ENCODE measurements around the gene ALG8. TPM values are rescaled to one million over a fixed set of nuclear protein-coding genes. Genes with fewer than 3 reads are reported as not detected.

ALG8 gene
- total RNA-seq, 1 donor = 38.4 TPM

DNA sequence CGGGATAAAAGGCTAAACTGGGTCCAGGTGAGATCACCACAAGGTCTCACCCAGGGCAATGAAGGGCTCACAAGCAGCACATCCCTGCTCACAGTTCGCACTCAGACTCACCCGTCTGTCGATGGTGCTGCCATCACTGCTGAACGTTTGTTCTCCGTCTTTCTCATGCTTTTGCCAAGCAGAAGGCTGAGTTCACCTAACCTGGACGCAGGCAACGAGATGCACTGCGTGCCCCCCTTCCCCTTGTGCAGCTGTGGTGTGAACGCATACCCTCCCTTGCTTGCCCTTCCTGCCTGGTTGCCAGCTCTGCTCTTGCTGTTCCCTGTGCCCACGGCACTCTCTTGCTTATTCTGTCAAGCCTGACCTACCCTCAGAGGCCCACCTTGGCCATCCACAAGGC, 31.0 kb upstream of the ALG8 start:
- peaks cover 50% of the 10 kb centered on the region for H3K4me1 ChIP-seq (ENCODE audit: insufficient read depth, low read length)
- H3K4me2 ChIP-seq (ENCODE audit: insufficient read depth, low read length) = no peak overlapping the region
- H3K4me3 ChIP-seq (ENCODE audit: insufficient read depth, low read length) = no peak overlapping the region
- peak overlapping the region; percentile 100 for H3K27ac ChIP-seq (ENCODE audit: low read depth, low read length)
- no peak overlapping the region for H2AFZ ChIP-seq (ENCODE audit: low read length)
- no peaks in the 10 kb centered on the region for H3K27me3 ChIP-seq (ENCODE audit: insufficient read depth, low read length)
- TF ChIP-seq, protein P1, sequence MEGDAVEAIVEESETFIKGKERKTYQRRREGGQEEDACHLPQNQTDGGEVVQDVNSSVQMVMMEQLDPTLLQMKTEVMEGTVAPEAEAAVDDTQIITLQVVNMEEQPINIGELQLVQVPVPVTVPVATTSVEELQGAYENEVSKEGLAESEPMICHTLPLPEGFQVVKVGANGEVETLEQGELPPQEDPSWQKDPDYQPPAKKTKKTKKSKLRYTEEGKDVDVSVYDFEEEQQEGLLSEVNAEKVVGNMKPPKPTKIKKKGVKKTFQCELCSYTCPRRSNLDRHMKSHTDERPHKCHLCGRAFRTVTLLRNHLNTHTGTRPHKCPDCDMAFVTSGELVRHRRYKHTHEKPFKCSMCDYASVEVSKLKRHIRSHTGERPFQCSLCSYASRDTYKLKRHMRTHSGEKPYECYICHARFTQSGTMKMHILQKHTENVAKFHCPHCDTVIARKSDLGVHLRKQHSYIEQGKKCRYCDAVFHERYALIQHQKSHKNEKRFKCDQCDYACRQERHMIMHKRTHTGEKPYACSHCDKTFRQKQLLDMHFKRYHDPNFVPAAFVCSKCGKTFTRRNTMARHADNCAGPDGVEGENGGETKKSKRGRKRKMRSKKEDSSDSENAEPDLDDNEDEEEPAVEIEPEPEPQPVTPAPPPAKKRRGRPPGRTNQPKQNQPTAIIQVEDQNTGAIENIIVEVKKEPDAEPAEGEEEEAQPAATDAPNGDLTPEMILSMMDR (IDR thresholded peaks at IDR 0.05; ENCODE audit: extremely low read depth, low read depth, low read length) = no peak
- no peaks in the 10 kb centered on the region for H3K9me3 ChIP-seq (ENCODE audit: low read depth, low read length)
- peak; percentile 52 for DNase-seq (ENCODE audit: insufficient read length, low spot score, missing footprints)
- H3K36me3 ChIP-seq (ENCODE audit: insufficient read depth, low read length) = peaks cover 13% of the 10 kb centered on the region
- no peaks in the 10 kb centered on the region for H4K20me1 ChIP-seq (ENCODE audit: insufficient read depth, low read length)
- no peaks in the 10 kb centered on the region for H3K79me2 ChIP-seq (ENCODE audit: insufficient read depth, low read length)

DNA sequence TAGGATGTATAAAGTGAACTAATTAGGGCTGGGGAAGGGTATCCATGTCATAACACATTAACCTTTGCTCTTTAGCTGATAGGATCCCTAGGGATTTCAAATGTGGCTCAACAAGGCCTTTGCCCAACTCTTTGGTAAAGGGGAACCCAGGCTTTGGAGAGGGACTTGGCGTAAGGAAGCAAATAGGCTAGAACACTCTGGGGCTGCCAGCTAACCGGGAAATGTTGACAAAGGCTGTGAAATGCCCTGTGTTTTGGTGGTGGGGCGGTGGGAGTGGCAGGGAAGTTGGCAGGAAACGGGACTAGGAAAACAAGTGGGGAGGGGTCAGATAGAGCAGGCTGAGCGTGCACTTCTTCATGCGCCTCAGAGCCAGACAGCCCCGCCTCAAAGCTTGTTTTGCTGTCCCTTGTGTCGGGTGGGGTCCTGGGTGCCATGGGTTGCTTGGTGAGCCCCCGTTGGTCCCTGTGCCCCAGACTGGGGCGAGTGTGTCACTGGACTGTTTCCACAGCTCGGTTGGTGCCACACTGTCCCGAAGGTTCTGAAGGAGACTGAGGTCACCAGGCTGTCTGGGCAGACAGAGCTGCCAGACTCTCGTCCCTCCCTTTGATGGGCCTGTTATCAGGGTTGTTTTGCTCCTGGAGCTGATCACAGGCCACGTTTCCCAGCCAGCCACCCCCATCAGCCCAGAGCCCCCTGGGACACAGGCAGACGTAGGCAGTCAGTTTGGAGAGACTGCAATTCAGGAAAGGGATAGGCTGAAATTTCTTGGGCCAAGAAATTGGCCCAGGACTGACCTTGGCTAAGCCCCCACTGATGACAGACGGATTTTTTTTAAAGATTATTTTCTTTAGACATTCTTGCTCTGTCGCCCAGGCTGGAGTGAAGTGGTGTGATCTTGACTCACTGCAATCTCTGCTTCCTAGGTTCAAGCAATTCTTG, 29.4 kb upstream of the ALG8 start:
- peak; percentile 88 for DNase-seq (ENCODE audit: insufficient read length, low spot score, missing footprints)
- Histone ChIP-seq H3K9me3 (ENCODE audit: low read depth, low read length) (no peaks in the 10 kb centered on the region), H3K4me1 (ENCODE audit: insufficient read depth, low read length) (peaks cover 51% of the 10 kb centered on the region), H3K4me3 (ENCODE audit: insufficient read depth, low read length) (peak overlapping the region; percentile 32), H3K4me2 (ENCODE audit: insufficient read depth, low read length) (peak overlapping the region; percentile 50), H2AFZ (ENCODE audit: low read length) (peak overlapping the region; percentile 77), H3K27ac (ENCODE audit: low read depth, low read length) (peak overlapping the region; percentile 100), H4K20me1 (ENCODE audit: insufficient read depth, low read length) (no peaks in the 10 kb centered on the region), H3K36me3 (ENCODE audit: insufficient read depth, low read length) (peaks cover 7% of the 10 kb centered on the region), H3K79me2 (ENCODE audit: insufficient read depth, low read length) (no peaks in the 10 kb centered on the region), H3K27me3 (ENCODE audit: insufficient read depth, low read length) (no peaks in the 10 kb centered on the region)
- TF ChIP-seq, protein P1 (IDR thresholded peaks at IDR 0.05; ENCODE audit: extremely low read depth, low read depth, low read length) = no peak

DNA sequence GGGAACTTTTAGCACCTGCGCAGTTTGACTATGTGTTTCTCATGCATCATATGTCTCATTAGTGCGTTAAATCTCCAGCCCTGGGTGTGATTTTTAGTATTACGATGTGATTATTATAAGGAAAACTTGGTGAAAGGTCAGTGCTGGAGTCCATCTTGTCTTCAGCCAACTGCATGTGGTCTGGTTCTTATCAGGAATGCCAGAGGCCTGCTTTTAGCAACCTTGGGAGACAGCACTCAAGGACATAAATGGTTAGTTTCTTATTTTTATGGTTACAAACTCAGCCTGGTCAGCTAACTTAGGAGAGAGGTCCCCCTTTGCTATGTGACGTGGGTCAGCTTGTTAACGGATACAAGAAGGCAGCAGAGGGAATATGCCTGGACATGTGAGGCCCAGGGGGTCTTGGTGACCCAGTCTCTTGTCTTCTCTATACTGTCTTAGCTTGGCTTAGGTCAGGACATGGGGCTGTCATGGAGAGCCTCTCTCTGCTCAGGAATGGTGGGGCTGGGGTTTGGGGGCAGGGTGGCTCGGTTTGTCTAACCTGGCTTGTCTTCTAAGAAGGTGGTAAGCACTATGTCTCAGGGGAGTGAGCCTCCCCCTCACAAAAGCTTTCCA, 27.5 kb upstream of the ALG8 start:
- Histone ChIP-seq H3K27ac (ENCODE audit: low read depth, low read length) (peak overlapping the region; percentile 59), H2AFZ (ENCODE audit: low read length) (no peak overlapping the region), H3K4me2 (ENCODE audit: insufficient read depth, low read length) (no peak overlapping the region), H4K20me1 (ENCODE audit: insufficient read depth, low read length) (no peaks in the 10 kb centered on the region), H3K27me3 (ENCODE audit: insufficient read depth, low read length) (no peaks in the 10 kb centered on the region), H3K36me3 (ENCODE audit: insufficient read depth, low read length) (no peaks in the 10 kb centered on the region), H3K9me3 (ENCODE audit: low read depth, low read length) (no peaks in the 10 kb centered on the region), H3K4me3 (ENCODE audit: insufficient read depth, low read length) (no peak overlapping the region), H3K79me2 (ENCODE audit: insufficient read depth, low read length) (no peaks in the 10 kb centered on the region), H3K4me1 (ENCODE audit: insufficient read depth, low read length) (peaks cover 56% of the 10 kb centered on the region)
- TF ChIP-seq, protein P1 (IDR thresholded peaks at IDR 0.05; ENCODE audit: extremely low read depth, low read depth, low read length) = no peak
- DNase-seq (ENCODE audit: insufficient read length, low spot score, missing footprints) = no peak

DNA sequence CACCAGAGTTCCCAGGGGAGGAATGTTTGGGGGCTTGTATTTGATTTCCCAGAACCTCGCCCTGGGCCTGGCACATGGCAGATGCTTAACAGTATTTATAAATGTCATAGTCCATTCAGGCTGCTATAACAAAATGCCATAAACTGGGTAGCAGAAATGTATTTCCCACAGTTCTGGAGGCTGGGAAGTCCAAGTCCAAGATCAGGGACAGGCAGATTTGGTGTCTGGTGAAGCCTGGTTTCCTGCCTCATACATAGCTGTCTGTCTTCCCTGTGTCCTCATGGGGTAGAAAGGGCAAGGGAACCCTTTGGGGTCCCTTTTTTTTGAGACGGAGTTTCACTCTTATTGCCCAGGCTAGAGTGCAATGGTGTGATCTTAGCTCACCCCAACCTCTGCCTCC, 25.0 kb upstream of the ALG8 start:
- TF ChIP-seq, protein P1 (IDR thresholded peaks at IDR 0.05; ENCODE audit: extremely low read depth, low read depth, low read length) = no peak
- H3K9me3 ChIP-seq (ENCODE audit: low read depth, low read length) = no peaks in the 10 kb centered on the region
- no peak for DNase-seq (ENCODE audit: insufficient read length, low spot score, missing footprints)
- peaks cover 32% of the 10 kb centered on the region for H3K4me1 ChIP-seq (ENCODE audit: insufficient read depth, low read length)
- H2AFZ ChIP-seq (ENCODE audit: low read length) = no peak overlapping the region
- no peak overlapping the region for H3K4me3 ChIP-seq (ENCODE audit: insufficient read depth, low read length)
- H3K79me2 ChIP-seq (ENCODE audit: insufficient read depth, low read length) = no peaks in the 10 kb centered on the region
- H3K27me3 ChIP-seq (ENCODE audit: insufficient read depth, low read length) = no peaks in the 10 kb centered on the region
- H3K4me2 ChIP-seq (ENCODE audit: insufficient read depth, low read length) = no peak overlapping the region
- H4K20me1 ChIP-seq (ENCODE audit: insufficient read depth, low read length) = no peaks in the 10 kb centered on the region
- no peak overlapping the region for H3K27ac ChIP-seq (ENCODE audit: low read depth, low read length)
- H3K36me3 ChIP-seq (ENCODE audit: insufficient read depth, low read length) = no peaks in the 10 kb centered on the region
